HCT116 (cell line): ENCODE data around the gene CX3CR1. TPM values are rescaled to one million over a fixed set of nuclear protein-coding genes. Genes with fewer than 3 reads are reported as not detected.

ENCODE experiments used
- ATAC-seq: fragments of 200-7000 bp; cut with Tn5 transposase; 2 replicates; pipeline ENCODE4 v1.9.1; 2020; ENCODE audit warnings: mild to moderate bottlenecking, moderate library complexity
- BruUV-seq: library from RNA; stranded (reverse); fragments of 400-500 nt; replicated peaks from 2 replicates; lab custom pipeline; 2021; lab: Mats Ljungman, UMichigan
- CTCF ChIA-PET: fragments of 300-600 bp; sonication (Branson Sonifier 250); formaldehyde crosslinking; loops from one replicate; lab custom pipeline; 2021; ENCODE audit warnings: antibody characterized with exemption; lab: Charles Lee
- POLR2A ChIA-PET: fragments of 300-600, 350-600 bp; sonication (Branson Sonifier 250); formaldehyde crosslinking; loops from one replicate; lab custom pipeline; 2021; ENCODE audit warnings: antibody characterized with exemption; lab: Charles Lee
- RAD21 ChIA-PET, 2 experiments: fragments of 300-600 bp; sonication (Branson Sonifier 250); formaldehyde crosslinking; loops; one replicate each; lab custom pipeline; 2023; ENCODE audit warnings: low total read pairs in 2 of 2; ENCODE audit not compliant: uncharacterized antibody in 2 of 2, unreplicated experiment in 2 of 2, low non-redundant PET in 1 of 2; lab: Charles Lee
- DNase-seq: peaks from one replicate; pipeline ENCODE4 v3.0.0-alpha.2; 2010; ENCODE audit warnings: low read depth, low spot score
- H2AFZ ChIP-seq: fragments of 200-600 bp; shearing (Covaris generic), sonication (generic); 2 replicates; pipeline ENCODE4 v1.6.1; 2017; ENCODE audit warnings: low read depth, mixed run types, mixed read lengths, antibody characterized with exemption, low read length; ENCODE audit not compliant: poor library complexity, severe bottlenecking
- H3K27ac ChIP-seq: 2 replicates; pipeline ENCODE4 v1.5.1; 2012; ENCODE audit warnings: low read depth, low read length
- H3K27me3 ChIP-seq: fragments of 200-600 bp; sonication (generic); 2 replicates; pipeline ENCODE4 v1.6.1; 2016; ENCODE audit warnings: mixed run types, low read length, mixed read lengths; ENCODE audit not compliant: insufficient read depth
- H3K36me3 ChIP-seq, 2 experiments: fragments of 200-500 bp in 1 of 2; fragments of 200-600 bp in 1 of 2; sonication (Bioruptor generic) in 1 of 2; sonication (generic) in 1 of 2; 2 replicates each; pipeline versions ENCODE4 v1.5.1 to v1.6.1; 2014 to 2016; ENCODE audit warnings: low read length in 2 of 2, inconsistent platforms in 1 of 2, mixed read lengths in 1 of 2, mixed run types in 1 of 2; ENCODE audit not compliant: insufficient read depth in 2 of 2, control insufficient read depth in 1 of 2
- H3K4me1 ChIP-seq, 2 experiments: fragments of 200-600 bp in 1 of 2; sonication (generic) in 1 of 2; 2 replicates each; pipeline versions ENCODE4 v1.5.1 to v1.6.1; 2012 to 2017; ENCODE audit warnings: low read length in 2 of 2, inconsistent platforms in 1 of 2, mild to moderate bottlenecking in 1 of 2, mixed read lengths in 1 of 2, mixed run types in 1 of 2, moderate library complexity in 1 of 2; ENCODE audit not compliant: insufficient read depth in 2 of 2, control insufficient read depth in 1 of 2
- H3K4me2 ChIP-seq: fragments of 200-600 bp; sonication (generic); 2 replicates; pipeline ENCODE4 v1.6.1; 2017; ENCODE audit warnings: mixed run types, low read length, mixed read lengths
- H3K4me3 ChIP-seq, 2 experiments: fragments of 200-600 bp in 1 of 2; sonication (generic) in 1 of 2; replicated peaks in 1 of 2; 2 replicates each; pipeline ENCODE4 v1.5.1; 2011 to 2016; ENCODE audit warnings: low read length in 2 of 2, control low read depth in 1 of 2, low read depth in 1 of 2, mild to moderate bottlenecking in 1 of 2, mixed read lengths in 1 of 2, mixed run types in 1 of 2
- H3K79me2 ChIP-seq: fragments of 200-600 bp; sonication (generic); 2 replicates; pipeline ENCODE4 v1.6.1; 2017; ENCODE audit warnings: mild to moderate bottlenecking, mixed run types, low read length, moderate library complexity, mixed read lengths; ENCODE audit not compliant: insufficient read depth
- H3K9ac ChIP-seq: fragments of 200-600 bp; sonication (generic); 2 replicates; pipeline ENCODE4 v1.6.1; 2016; ENCODE audit warnings: low read length, mixed read lengths
- H3K9me2 ChIP-seq: fragments of 200-600 bp; sonication (generic), shearing (Covaris generic); 2 replicates; pipeline ENCODE4 v1.6.1; 2017; ENCODE audit warnings: mixed run types, mild to moderate bottlenecking, moderate library complexity; ENCODE audit not compliant: insufficient read depth
- H3K9me3 ChIP-seq, 2 experiments: fragments of 200-500 bp in 1 of 2; fragments of 200-600 bp in 1 of 2; sonication (Bioruptor generic) in 1 of 2; sonication (generic) in 1 of 2; 2 replicates each; pipeline ENCODE4 v1.6.1; 2014 to 2017; ENCODE audit warnings: low read length in 2 of 2, mixed read lengths in 2 of 2, inconsistent platforms in 1 of 2, low read depth in 1 of 2, mild to moderate bottlenecking in 1 of 2, mixed run types in 1 of 2, moderate library complexity in 1 of 2; ENCODE audit not compliant: control insufficient read depth in 1 of 2, insufficient read depth in 1 of 2
- H4K20me1 ChIP-seq: fragments of 200-600 bp; sonication (generic), shearing (Covaris generic); 2 replicates; pipeline ENCODE4 v1.6.1; 2017; ENCODE audit warnings: mixed run types, mild to moderate bottlenecking, moderate library complexity; ENCODE audit not compliant: insufficient read depth
- CEBPB ChIP-seq: IDR thresholded peaks from 2 replicates; pipeline ENCODE4 v1.6.1; 2012; ENCODE audit warnings: low read depth
- EGR1 ChIP-seq: IDR thresholded peaks from 2 replicates; pipeline ENCODE4 v1.6.1; 2012; ENCODE audit warnings: low read depth
- ELF1 ChIP-seq: IDR thresholded peaks from 2 replicates; pipeline ENCODE4 v1.6.1; 2012; ENCODE audit warnings: low read depth, borderline replicate concordance
- EZH2phosphoT487 ChIP-seq: fragments of 200-600 bp; IDR thresholded peaks from 2 replicates; pipeline ENCODE4 v1.6.1; 2018; ENCODE audit warnings: antibody characterized with exemption, borderline replicate concordance
- FOSL1 ChIP-seq: IDR thresholded peaks from 2 replicates; pipeline ENCODE4 v1.6.1; 2012; ENCODE audit warnings: low read depth
- JUND ChIP-seq: IDR thresholded peaks from 2 replicates; pipeline ENCODE4 v1.6.1; 2012
- POLR2A ChIP-seq: IDR thresholded peaks from 2 replicates; pipeline ENCODE4 v1.7.0; 2011; ENCODE audit warnings: borderline replicate concordance; ENCODE audit not compliant: insufficient read depth, insufficient read length; ENCODE audit errors: extremely low read depth
- POLR2AphosphoS5 ChIP-seq: IDR thresholded peaks from 2 replicates; pipeline ENCODE4 v1.6.1; 2011; ENCODE audit warnings: mild to moderate bottlenecking, low read depth, low read length, moderate library complexity
- RAD21 ChIP-seq: IDR thresholded peaks from 2 replicates; pipeline ENCODE4 v1.6.1; 2012; ENCODE audit warnings: low read depth, mild to moderate bottlenecking
- SIN3A ChIP-seq: IDR thresholded peaks from 2 replicates; pipeline ENCODE4 v1.6.1; 2012; ENCODE audit warnings: low read depth
- SRF ChIP-seq: IDR thresholded peaks from 2 replicates; pipeline ENCODE4 v1.6.1; 2012; ENCODE audit warnings: low read depth
- TCF7L2 ChIP-seq: IDR thresholded peaks from 2 replicates; pipeline ENCODE4 v1.7.0; 2011; ENCODE audit warnings: borderline replicate concordance, inconsistent platforms; ENCODE audit not compliant: insufficient read depth, insufficient read length; ENCODE audit errors: extremely low read depth
- YY1 ChIP-seq: IDR thresholded peaks from 2 replicates; pipeline ENCODE4 v1.6.1; 2011; ENCODE audit warnings: low read length, low read depth, moderate library complexity, mild to moderate bottlenecking; ENCODE audit not compliant: insufficient replicate concordance; ENCODE audit errors: extremely low read depth
- ZFX ChIP-seq: fragments of 450-650 bp; IDR thresholded peaks from 2 replicates; pipeline ENCODE4 v1.6.1; 2017
- ZNF274 ChIP-seq: fragments of 200-500 bp; sonication (Bioruptor generic); IDR thresholded peaks from 2 replicates; pipeline ENCODE4 v1.6.1; 2014; ENCODE audit warnings: mild to moderate bottlenecking, low read depth, low read length, inconsistent platforms
- intact Hi-C: fragments of 100-400 bp; cut with micrococcal nuclease; formaldehyde crosslinking; loops from 2 replicates; pipeline ENCODE4 v1.10.0; 2022
- total RNA-seq: library from RNA; stranded (reverse); gene quantifications from one replicate; pipeline ENCODE4 v1.2.1, GENCODE V29; 2021; ENCODE audit not compliant: unreplicated experiment
- TF ChIP-seq, protein P1 (sequence below): IDR thresholded peaks from 2 replicates; pipeline ENCODE4 v1.6.1; 2011; ENCODE audit warnings: mild to moderate bottlenecking, low read length, moderate library complexity; ENCODE audit not compliant: insufficient replicate concordance; ENCODE audit errors: extremely low read depth
- TF ChIP-seq, protein P2 (sequence below), 3 experiments: fragments of 200-600 bp in 1 of 3; sonication (generic) in 1 of 3; IDR thresholded peaks in 2 of 3; conservative IDR thresholded peaks in 1 of 3; 2 replicates each; pipeline ENCODE4 v1.5.1; 2012 to 2017; ENCODE audit warnings: low read depth in 2 of 3, low read length in 2 of 3, antibody characterized with exemption in 1 of 3, borderline replicate concordance in 1 of 3, control low read depth in 1 of 3, mild to moderate bottlenecking in 1 of 3, mixed read lengths in 1 of 3, mixed run types in 1 of 3, moderate library complexity in 1 of 3; ENCODE audit not compliant: insufficient read depth in 1 of 3

CX3CR1 gene
- total RNA-seq, 1 experiment from 2014 or later, result 0.10 TPM

DNA sequence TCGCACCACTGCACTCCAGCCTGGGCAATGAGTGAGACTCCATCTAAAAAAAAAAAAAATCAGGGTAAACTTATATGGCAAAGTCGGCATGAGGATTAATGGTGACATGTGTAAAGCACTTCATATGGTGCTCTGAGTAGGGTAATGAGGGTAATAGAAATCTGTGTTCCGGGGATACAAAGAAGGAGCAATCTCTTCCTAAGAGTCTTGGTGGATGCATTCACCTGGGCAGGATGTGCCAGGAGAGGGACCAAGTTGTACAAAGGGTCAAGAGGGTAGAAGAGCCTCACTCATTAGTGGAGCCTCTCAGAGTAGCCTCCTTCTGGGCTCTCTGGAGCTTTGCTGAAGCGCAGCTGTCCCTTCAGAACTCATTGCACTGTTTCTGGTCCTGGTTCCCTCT, 9.3 kb upstream of the CX3CR1 start:
- H4K20me1 ChIP-seq, result no peaks in the 10 kb centered on the region
- intact Hi-C loops, result loop anchor here (2.0 kb wide), 1 partner anchor 258 kb away; no protein-coding TSS in a partner anchor
- ATAC-seq (no peak), DNase-seq (no peak)
- H3K27me3 ChIP-seq, result no peaks in the 10 kb centered on the region
- H3K9me2 ChIP-seq, result no peaks in the 10 kb centered on the region
- no peaks in the 10 kb centered on the region for H3K36me3 ChIP-seq
- no TSS peak for BruUV-seq
- no peak overlapping the region for H2AFZ ChIP-seq
- H3K9me3 ChIP-seq, result no peaks in the 10 kb centered on the region
- no peaks in the 10 kb centered on the region for H3K79me2 ChIP-seq
- H3K4me1 ChIP-seq, result peaks cover 0 to 7% of the 10 kb centered on the region in 2 experiments; a peak in 1 of 4 replicates
- RAD21 ChIA-PET, result interaction anchor here (0.6 to 2.4 kb wide), 9 partner anchors 97 to 225 kb away, joined by 3 to 30 read pairs (median 8); partner anchors contain the start of genes GORASP1 (in 1 of the 2), TTC21A (in 1 of the 2) and XIRP1 (in 1 of the 2)
- H3K4me3 ChIP-seq, result no peak overlapping the region
- POLR2A ChIA-PET, result interaction anchor here (0.9 kb wide), 1 partner anchor 162 kb away, joined by 3 read pairs; no protein-coding TSS in a partner anchor
- H3K27ac ChIP-seq, result no peak overlapping the region
- CTCF ChIA-PET, result interaction anchor here (0.6 to 8.2 kb wide), 25 partner anchors 8 to 642 kb away, joined by 3 to 184 read pairs (median 5); partner anchors contain the start of genes CX3CR1, GORASP1, TTC21A and XIRP1
- H3K9ac ChIP-seq, result no peak overlapping the region
- TF ChIP-seq ZFX (no peak), TCF7L2 (no peak), YY1 (no peak), POLR2A (no peak), POLR2AphosphoS5 (no peak), EGR1 (no peak), EZH2phosphoT487 (no peak), FOSL1 (no peak), ELF1 (no peak), SIN3A (no peak), JUND (no peak), ZNF274 (no peak), SRF (no peak), CEBPB (no peak), RAD21 (no peak)
- TF ChIP-seq, protein P1, sequence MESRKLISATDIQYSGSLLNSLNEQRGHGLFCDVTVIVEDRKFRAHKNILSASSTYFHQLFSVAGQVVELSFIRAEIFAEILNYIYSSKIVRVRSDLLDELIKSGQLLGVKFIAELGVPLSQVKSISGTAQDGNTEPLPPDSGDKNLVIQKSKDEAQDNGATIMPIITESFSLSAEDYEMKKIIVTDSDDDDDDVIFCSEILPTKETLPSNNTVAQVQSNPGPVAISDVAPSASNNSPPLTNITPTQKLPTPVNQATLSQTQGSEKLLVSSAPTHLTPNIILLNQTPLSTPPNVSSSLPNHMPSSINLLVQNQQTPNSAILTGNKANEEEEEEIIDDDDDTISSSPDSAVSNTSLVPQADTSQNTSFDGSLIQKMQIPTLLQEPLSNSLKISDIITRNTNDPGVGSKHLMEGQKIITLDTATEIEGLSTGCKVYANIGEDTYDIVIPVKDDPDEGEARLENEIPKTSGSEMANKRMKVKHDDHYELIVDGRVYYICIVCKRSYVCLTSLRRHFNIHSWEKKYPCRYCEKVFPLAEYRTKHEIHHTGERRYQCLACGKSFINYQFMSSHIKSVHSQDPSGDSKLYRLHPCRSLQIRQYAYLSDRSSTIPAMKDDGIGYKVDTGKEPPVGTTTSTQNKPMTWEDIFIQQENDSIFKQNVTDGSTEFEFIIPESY, result no peak
- TF ChIP-seq, protein P2, sequence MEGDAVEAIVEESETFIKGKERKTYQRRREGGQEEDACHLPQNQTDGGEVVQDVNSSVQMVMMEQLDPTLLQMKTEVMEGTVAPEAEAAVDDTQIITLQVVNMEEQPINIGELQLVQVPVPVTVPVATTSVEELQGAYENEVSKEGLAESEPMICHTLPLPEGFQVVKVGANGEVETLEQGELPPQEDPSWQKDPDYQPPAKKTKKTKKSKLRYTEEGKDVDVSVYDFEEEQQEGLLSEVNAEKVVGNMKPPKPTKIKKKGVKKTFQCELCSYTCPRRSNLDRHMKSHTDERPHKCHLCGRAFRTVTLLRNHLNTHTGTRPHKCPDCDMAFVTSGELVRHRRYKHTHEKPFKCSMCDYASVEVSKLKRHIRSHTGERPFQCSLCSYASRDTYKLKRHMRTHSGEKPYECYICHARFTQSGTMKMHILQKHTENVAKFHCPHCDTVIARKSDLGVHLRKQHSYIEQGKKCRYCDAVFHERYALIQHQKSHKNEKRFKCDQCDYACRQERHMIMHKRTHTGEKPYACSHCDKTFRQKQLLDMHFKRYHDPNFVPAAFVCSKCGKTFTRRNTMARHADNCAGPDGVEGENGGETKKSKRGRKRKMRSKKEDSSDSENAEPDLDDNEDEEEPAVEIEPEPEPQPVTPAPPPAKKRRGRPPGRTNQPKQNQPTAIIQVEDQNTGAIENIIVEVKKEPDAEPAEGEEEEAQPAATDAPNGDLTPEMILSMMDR (IDR thresholded peaks at IDR 0.05 in 2 of 3, conservative IDR thresholded peaks at IDR 0.05 in 1 of 3; ENCODE audit: borderline replicate concordance in 1 of 3, insufficient read depth in 1 of 3, low read depth in 2 of 3, low read length in 2 of 3), result no peak
- no peak overlapping the region for H3K4me2 ChIP-seq
